NCI-H2029 (cell line): ENCODE data around the gene OR1M1.
A peak's percentile ranks its signal among the peaks of the same experiment; 100 is the strongest.

Source experiments
- DNase-seq: peaks from one replicate; lab custom pipeline; 2025; lab: John Stamatoyannopoulos, UW

OR1M1 gene

GRCh38 chr19:9075064-9075949 lies 11.6 kb upstream of the OR1M1 start:
- peak; percentile 63 for DNase-seq

- no peak for DNase-seq
Measured at GRCh38 chr19:9076901-9077300, 10.0 kb upstream of the OR1M1 start.

GRCh38 chr19:9078651-9079050 lies 8.2 kb upstream of the OR1M1 start:
- no peak for DNase-seq

- no peak for DNase-seq
Measured at GRCh38 chr19:9107375-9107774, 20.5 kb downstream of the OR1M1 start, which contains the start of gene OR7G2. TSS of gene OR7G2 (minus strand) at chr19:9107475. CDS start at chr19:9103243, 4,232 bp downstream.

GRCh38 chr19:9109959-9110358 lies 23.1 kb downstream of the OR1M1 start:
- DNase-seq: no peak

GRCh38 chr19:9115307-9115813 lies 28.5 kb downstream of the OR1M1 start, which contains the start of gene OR7G1:
TSS of gene OR7G1 (minus strand) at chr19:9115763. CDS start at chr19:9115763, 0 bp downstream.
- DNase-seq: no peak

GRCh38 chr19:9116547-9116946 lies 29.7 kb downstream of the OR1M1 start:
- no peak for DNase-seq

- no peak for DNase-seq
Measured at GRCh38 chr19:9126900-9127405, 40.1 kb downstream of the OR1M1 start, which contains the start of gene OR7G3. TSS of gene OR7G3 (minus strand) at chr19:9126950. CDS start at chr19:9126950, 0 bp downstream.

- DNase-seq: no peak
Measured at GRCh38 chr19:9128171-9128570, 41.3 kb downstream of the OR1M1 start.

GRCh38 chr19:9130965-9131364 lies 44.1 kb downstream of the OR1M1 start:
- DNase-seq: no peak

- DNase-seq: no peak
Measured at GRCh38 chr19:9132422-9132821, 45.6 kb downstream of the OR1M1 start.

GRCh38 chr19:9139609-9140158 lies 52.8 kb downstream of the OR1M1 start:
- DNase-seq: no peak

- DNase-seq: peak; percentile 95
Measured at GRCh38 chr19:9140159-9140874, 53.5 kb downstream of the OR1M1 start, which contains the start of gene ZNF317. TSS of gene ZNF317 (plus strand) at chr19:9140397. CDS start at chr19:9156017, 15,620 bp downstream.

- no peak for DNase-seq
Measured at GRCh38 chr19:9144920-9145319, 58.1 kb downstream of the OR1M1 start.
